Measurements from ENCODE around the gene RRM1. TPM values are rescaled to one million over a fixed set of nuclear protein-coding genes. Genes with fewer than 3 reads are reported as not detected.

RRM1 gene
- total RNA-seq, 1 experiment from 2014 or later, result 250 TPM

DNA sequence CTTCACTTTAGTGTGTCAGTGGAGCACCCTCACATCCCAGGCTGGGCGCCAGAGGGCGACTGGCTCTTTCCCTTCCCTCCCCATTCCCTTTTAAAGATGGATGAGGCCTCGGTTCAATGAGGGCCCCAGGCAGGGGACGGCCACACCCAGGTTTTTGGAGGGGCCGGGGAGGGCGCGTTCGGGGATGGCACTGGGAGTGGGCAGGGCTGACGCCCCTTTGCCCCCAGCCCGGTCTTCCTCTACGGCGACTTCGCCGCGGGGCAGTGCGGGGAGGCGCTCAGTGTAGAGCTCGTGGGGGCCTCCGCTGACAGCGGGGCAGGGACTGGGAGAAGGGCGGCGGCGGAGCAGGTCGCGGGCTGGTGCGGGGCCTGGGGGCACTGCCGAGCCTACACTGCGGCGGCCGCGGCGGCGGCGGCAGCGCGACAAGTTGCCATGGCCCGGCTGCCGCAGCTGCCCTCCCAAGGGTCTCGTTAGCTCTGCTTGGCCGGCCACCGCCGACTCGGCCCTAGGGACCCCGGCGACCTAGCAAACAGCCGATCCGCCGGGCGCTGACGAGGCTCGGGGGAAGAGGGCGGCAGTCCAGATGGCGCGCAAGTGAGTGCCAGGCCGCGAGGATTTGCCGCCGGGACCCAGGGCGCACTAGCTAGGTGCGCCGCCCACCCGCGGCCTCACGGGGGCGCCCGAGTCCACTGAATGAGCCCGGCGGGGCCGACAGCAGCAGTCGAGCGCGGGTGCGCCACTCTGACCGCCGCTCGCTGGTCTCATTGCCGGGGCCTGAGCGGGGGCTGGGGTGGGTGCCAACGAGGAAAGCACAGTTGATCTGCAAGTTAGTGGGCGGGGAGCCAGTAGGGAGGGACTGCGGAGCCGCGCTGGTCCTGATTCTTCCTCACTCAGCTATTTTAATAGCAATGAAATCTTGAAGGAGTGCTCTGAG, 92.7 kb downstream of the RRM1 start:
- peak; percentile 73 for DNase-seq (ENCODE audit: low read depth)

Other genes starting within 250 kb of the RRM1 start
- gene STIM1, start 239.1 kb upstream of the RRM1 start, total RNA-seq (2014; rRNA removed; shearing (Covaris generic)), result 35.6 and 37.6 TPM in 2 replicates

All from M059J (cell line).